ENCODE results near the gene CREB5.
"Not testable (repeated sequence)": the region's sequence is repeated elsewhere in the genome, so short reads cannot be mapped to it uniquely, and the experiment has no call there.

Gene CREB5

GRCh38 chr7:28548416-28548815 lies 136.1 kb downstream of the CREB5 start:
- DNase-seq: no peak

DNA sequence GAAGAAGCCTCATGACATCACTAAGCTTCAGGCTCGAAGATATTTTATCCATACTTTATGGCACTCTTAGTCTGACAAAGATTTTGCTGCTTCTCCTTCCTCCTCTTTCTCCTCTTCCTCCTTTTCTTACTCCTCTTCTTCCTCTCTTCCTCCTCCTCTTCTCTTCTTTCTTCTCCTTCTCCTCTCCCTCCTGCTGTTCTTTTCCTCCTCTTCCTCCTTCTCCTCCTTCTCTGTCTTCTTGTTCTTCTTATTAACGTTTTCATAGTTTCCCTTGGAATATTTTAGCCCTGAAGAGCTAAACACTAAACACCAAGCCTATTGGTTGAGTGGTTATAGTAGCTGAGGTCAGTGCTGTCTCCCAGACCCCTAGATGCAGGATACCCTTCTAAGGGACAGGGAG lies 137.7 kb downstream of the CREB5 start:
- DNase-seq: no peak

DNA sequence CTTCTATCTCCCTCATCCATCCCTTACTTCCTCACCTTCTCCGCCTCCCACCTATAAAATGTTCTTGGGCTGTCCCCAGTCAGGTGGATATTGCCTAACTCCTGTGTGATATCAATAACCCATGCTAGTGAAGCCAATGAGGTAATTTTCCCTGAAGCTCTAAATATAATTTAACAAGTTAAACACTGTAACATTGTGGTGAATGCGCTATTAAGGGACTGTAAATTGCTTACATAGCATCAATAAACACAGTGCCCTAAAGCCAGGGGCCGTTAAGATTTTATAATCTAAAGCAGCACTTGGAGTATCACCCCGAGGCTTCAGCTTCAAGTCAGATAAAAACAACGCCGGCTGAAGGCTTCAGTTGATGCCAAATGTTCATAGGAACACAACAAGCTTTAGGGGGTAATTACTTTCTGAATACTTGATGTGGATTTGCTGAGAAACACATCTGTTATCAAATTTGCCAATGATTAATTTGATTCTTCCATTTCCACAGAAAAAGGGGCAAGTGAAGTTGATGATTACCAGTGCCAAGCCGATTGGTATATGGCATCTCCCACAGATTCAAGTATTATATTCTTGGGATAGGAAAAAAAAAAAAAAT lies 138.4 kb downstream of the CREB5 start:
- no peak for DNase-seq

GRCh38 chr7:28551331-28551730 lies 139.0 kb downstream of the CREB5 start:
- no peak for DNase-seq

DNA sequence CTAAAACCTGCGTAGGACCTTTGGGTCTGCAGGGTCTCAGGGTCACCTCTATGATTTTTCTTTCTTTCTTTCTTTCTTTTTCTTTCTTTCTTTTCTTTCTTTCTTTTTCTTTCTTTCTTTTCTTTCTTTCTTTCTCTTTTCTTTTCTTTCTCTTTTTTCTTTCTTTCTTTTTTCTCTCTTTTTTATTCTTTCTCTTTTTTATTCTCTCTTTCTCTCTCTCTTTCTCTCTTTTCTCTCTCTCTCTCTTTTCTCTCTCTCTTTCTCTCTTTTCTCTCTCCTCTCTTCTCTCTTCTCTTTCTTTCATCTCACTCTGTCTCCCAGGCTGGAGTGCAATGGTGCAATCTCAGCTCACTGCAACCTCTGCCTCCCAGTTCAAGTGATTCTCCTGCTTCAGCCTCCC lies 139.4 kb downstream of the CREB5 start:
- not testable (repeated sequence) for DNase-seq

- DNase-seq: no peak
Measured at GRCh38 chr7:28554802-28555471, 142.6 kb downstream of the CREB5 start.

- DNase-seq: peak; percentile 27
Measured at GRCh38 chr7:28556025-28556424, 143.7 kb downstream of the CREB5 start.

GRCh38 chr7:28556671-28557070 lies 144.4 kb downstream of the CREB5 start:
- DNase-seq: no peak

DNA sequence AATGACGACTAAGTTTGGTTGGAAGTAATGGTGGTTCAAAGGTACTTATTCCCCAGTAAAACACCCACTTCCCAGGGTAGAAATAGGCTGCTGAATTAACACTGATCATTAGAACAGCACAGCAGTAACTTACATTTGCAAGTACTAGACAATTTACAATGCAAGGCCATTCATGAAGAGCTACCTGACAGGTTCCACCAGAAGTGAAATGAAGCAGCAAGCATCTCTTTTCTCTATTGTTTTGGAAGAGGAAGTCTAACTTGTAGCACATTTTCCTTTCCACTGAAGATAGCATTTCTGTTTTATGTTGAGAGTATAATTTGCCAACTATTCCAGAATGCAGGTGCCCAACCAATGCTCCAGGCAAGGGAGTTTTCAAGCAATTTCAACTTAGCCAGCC lies 145.9 kb downstream of the CREB5 start:
- DNase-seq: no peak

DNA sequence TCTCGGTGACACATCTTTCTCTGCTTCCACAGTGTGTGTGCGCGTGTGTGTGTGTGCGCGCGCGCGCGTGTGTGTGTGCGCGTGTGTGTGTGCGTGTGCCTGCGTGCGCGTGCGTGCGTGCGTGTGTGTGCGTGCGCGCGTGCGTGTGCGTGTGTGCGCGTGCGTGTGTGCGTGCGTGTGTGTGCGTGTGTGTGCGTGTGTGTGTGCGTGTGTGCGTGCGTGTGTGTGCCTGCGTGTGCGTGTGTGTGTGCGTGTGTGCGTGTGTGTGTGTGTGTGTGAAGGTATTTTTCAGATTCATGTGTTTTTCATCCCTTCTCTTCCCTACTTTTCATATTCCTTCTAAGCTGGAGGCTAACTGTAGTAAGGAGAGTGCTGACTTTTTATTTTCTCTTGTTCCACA lies 148.4 kb downstream of the CREB5 start:
- DNase-seq: no peak

- no peak for DNase-seq
Measured at GRCh38 chr7:28564033-28564432, 151.7 kb downstream of the CREB5 start.

GRCh38 chr7:28564755-28565374 lies 152.5 kb downstream of the CREB5 start:
- no peak for DNase-seq

GRCh38 chr7:28565980-28566379 lies 153.7 kb downstream of the CREB5 start:
- no peak for DNase-seq

- DNase-seq: no peak
Measured at GRCh38 chr7:28570113-28570969, 158.0 kb downstream of the CREB5 start.

DNA sequence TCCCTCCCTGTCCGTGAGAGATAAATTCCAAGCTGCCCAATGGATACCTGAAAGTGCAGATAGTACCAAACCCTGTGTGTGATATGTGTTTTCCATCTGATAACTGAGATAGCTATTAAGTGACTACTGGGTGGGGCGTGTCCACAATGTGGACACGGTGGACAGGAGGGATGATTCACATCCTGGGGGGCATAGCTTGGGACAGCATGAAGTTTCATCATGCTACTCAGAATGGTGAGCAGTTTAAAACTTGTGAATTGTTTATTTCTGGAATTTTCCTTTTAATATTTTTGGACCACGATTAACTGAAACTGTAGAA lies 158.6 kb downstream of the CREB5 start:
- DNase-seq: no peak

GRCh38 chr7:28571405-28571804 lies 159.1 kb downstream of the CREB5 start:
- no peak for DNase-seq

DNA sequence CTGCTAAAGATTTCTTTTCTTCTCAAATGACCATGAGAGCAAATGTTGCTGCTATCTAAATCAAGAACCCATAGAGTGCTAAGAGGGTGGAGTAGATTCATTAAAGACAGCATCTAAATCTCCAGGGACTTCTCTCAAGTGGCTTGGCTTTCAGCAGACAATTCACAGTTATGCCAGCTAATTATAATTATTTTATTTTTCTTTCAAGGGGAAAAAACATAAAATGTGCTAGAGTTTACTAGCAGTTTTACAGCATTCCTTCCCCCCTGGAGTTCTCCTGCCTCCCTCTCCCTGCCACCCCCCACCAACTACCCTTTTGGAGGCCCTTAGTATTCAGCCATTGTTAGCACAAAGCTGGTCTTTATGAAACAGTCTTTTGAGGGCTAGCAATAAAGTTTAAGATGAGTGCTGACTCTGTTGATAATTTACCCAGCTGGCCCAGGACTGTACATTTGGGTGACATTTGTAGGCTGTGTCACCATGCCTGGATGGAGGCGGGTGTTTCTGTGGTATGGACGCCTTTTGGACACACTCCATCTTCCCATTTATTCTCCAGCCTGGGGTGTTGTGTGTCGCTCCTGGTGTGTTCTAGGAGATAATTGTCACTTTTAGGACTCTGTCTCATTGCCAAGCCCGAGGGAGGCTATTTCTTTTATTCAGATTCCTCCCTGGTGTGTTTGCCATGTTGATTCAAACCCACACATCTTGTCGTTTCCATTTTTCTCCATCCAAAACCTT lies 160.2 kb downstream of the CREB5 start:
- no peak for DNase-seq

DNA sequence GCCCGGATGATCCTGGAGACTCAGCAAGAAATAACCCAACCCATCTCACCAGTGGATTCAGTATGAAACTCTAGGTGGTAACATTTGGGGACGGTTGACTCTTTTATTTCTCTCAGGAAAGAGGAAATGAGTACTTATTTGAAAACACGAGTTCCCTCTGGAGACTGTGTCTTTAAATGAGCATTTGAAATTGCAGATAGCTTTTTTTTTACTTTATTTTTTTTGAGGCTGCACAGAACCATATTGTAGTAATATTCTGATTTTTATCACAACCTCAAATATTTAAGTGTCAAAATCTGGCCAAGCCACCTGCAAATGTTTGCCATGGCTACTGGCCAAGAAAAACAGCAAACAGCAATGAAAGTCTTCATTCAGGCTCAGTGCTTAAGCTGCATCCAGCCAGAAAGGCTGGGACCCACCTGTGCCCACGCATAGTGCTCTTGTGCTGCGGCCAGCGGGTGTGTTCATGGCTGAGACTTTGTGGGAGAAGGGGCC lies 160.8 kb downstream of the CREB5 start:
- DNase-seq: peak; percentile 44

GRCh38 chr7:28573651-28574301 lies 161.5 kb downstream of the CREB5 start:
- DNase-seq: no peak

DNA sequence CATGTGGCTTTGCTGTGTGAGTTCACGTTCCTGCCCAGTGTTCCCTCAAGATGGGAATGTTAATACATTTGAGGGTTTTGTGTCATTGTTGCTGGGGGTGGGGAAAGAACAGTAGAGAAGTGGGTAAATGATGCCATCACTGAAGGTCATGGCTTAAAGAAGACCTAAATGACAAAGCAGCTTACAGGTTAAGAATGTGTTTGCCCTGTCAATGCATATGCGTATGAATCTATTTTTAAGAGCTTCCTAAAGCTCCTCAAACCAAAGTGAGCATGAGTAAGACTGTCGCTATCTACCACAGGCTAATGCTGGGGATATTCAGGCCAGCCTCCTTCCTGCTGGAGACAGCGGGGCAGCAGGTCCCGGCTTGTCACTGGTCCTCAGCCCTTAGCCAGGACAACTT lies 162.9 kb downstream of the CREB5 start:
- no peak for DNase-seq

- no peak for DNase-seq
Measured at GRCh38 chr7:28576656-28577055, 164.3 kb downstream of the CREB5 start.

DNA sequence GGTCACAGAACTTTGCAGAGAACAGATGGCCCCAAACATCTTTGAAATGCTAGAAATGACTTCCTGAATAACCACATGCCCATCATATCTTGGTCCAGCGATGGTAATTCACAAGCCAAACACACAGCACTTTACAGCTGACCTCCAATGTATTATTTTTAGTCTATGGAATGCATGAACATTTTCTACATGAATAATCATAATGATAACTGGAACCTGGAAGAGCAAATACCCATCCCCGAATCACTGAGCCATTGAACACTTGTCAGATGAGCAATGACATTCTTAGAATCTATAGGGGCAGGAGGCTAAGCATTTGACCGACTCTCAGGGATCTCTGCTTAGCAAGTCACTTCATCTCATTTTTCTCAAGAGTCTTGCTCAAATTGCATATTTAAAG lies 167.3 kb downstream of the CREB5 start:
- no peak for DNase-seq
